Pulmonary artery endothelial cell (primary cell): Measurements from ENCODE around the gene LAMC2. TPM values are rescaled to one million over a fixed set of nuclear protein-coding genes. Genes with fewer than 3 reads are reported as not detected.
"Not testable (repeated sequence)": the region's sequence is repeated elsewhere in the genome, so short reads cannot be mapped to it uniquely, and the experiment has no call there.

Experiments
- DNase-seq: peaks from one replicate; pipeline ENCODE4 v3.0.0-alpha.2; 2011; ENCODE audit warnings: low read depth, low spot score
- total RNA-seq: library from RNA; depleted of rRNA; stranded (reverse); fragments of >200 nt; gene quantifications from 2 replicates; pipeline ENCODE4 v1.2.3, GENCODE V29; 2014

LAMC2 gene
- total RNA-seq, 1 donor from 2014 or later, result 24.1 TPM

DNA sequence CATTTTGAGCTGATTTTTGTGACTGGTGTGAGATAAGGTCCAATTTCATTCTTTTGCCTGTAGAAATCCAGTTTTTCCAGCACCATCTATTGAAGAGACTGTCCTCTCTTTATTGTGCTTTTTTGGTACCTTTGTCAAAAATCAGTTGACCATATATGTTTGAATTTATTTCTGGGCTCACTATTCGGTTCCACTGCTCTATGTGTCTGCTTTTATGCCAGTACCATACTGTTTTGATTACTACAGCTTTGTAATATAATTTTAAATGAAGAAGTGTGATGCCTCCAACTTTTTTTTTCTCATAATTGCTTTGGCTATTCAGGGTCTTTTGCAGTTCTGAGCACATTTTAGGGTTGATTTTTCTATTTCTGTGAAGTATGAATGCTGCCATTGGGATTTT is 69.0 kb downstream of the LAMC2 start:
- DNase-seq, result no peak

DNA sequence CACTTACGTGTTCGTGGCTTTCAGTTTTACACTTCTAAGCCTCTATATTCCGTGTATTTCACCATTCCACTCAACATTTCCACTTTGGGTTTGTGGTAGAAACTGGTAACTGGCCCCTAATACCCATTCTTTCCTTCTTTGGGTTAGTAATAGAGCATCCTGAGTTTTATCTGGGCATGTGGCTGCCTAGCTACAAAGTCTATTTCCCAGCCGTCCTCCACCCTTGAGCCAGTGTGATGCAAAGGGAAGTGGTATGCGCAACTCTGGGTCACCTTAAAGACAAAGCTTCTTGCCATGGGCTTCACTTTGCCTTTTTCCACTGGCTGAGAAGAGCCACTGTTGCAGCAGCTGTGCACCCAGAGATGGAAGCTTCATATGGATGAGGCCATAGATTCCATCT is 73.9 kb downstream of the LAMC2 start:
- no peak for DNase-seq

DNA sequence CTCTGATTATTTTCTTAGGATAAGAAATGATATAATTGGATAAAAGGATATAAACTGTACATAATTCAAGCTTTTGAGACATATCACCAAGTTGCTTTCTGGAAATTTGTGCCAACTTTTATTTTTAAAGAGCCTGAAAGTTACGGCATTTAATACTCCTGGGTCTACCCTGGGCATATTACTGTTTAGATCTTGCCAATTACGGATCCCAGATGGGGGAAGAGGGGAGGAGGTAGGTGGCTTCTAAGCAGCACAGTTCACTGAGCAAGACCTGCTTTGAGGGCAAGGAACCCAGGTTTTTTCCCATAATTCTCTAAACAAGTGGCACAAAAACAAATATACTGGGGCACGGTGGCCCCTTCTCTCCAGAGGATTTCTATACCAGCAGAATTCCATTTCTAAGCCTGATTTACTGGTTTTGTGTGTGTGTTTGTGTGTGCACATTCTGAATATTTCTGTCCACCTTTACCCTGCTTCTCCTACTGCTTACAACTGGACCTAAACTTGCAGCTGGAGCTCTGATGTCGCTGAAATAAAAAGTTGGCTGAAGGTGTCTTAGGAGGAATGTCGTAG is 76.7 kb downstream of the LAMC2 start:
- DNase-seq, result no peak

DNA sequence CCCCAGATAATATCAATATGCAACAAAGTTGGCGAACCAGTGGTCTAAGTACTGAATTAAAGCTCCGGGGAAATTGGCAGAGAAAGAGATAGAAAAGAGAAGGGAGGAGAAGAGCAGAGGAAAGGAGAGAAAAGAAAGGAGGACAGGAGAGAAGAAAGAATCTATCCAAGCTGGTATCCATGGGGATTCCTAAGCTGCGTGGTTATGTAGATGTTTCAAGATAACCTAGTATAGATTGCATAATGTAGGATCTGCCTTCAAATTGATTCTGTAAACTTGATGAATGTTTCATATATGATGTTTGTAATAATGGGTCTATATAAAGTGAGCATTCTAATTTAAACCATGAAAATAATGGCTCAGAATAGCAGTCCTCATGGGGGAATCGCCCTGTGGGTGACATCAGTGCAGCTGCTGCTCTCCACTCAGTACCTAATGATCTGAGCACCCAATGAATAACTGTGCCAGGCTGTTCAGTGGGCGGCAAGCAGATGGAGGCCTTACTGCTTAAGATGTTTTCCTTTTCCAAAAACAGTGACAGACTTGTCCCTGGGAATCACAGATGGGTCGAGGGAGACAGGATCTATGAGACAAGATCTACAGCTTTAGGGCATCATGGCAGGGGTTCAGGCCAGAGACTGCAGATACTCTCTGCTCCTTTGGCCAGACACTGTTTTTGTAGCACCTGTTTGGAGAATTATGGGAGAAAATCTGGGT is 78.0 kb downstream of the LAMC2 start:
- DNase-seq, result no peak

DNA sequence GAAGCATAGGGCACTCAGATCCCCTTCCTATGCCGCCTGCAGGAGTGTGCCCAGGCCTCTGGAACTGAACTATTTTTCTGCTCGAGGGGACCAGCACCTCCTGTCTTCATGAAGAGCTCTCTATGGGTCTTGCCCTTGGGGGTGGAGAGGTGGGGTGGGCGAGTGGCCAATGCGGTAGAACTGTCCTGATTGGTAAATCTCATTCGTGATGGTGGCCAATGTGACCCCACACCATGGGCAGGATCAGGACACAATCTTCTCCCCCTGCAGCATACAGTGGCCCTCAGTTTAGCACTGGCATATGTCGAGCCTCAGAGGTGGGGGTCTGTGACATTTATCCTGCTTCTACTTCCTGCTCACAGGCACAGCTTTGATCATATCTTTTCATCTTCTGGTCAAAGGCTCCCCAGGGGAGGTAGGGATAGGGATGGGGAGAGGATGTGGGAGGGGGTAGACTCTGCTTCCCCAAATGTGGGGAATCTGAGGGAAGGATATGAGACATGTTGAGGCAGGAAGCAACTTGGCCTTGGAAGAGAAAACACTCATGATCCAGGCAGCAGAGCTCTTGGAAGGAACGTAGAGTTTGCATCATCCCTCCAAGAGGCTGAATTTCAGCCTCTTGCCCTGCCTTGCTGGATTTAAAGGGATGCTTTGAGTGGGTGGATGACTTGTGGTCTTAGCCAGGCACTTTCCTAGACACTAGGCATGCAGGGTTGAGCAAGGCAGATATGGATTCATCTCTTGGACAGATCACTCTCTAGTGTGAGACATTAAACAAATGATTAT is 81.8 kb downstream of the LAMC2 start:
- no peak for DNase-seq

DNA sequence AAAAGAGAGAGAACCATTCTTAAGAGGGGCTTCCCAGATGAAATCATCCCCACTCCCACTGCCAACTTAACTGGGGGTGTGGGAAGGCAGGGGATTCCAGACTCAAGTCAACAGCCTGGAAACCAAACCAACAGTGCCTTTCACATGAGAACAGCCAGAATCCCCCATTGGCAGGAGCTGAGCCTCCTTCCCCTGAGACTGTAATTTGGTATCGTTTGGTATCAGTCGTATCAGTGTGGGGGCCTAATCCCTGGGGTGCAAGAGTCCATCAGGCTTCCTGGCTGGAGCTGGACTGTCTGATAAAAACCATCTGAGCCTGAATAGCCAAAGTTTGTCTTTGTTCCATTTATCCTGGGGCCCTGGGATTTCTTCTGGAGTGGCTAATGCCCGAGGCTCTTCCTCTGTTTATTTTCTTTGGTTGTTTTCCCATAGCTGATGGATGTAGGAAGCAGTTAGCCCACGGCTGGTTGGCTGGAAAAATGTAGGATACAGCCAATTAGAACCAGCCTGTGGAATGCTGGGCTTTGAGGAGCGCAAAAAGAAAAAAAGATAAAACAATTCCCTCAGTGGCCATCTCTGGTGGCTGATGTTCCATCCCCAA is 84.6 kb downstream of the LAMC2 start:
- peak; percentile 83 for DNase-seq

DNA sequence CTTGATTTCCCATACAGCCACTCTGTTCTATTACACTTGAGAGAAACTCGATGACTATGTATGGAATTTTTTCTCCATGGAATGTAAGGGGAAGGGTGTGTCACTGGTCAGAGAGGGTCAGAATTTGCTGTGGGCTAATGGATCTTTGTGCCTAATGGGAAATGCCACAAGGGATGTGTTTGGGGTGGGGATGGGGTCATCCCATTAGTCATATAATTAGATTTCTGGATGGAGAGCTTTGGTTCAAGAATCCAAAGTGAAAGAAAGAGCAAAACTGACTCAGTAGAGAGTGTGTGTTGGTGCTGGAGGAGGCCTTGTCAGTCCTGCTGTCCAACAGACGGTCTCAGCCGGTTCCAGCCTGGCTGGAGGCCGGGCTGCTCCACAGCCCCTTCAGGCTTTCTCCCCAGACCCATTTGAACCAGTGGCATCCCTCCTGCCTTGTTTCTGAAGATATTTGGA is 86.4 kb downstream of the LAMC2 start:
- DNase-seq, result no peak

DNA sequence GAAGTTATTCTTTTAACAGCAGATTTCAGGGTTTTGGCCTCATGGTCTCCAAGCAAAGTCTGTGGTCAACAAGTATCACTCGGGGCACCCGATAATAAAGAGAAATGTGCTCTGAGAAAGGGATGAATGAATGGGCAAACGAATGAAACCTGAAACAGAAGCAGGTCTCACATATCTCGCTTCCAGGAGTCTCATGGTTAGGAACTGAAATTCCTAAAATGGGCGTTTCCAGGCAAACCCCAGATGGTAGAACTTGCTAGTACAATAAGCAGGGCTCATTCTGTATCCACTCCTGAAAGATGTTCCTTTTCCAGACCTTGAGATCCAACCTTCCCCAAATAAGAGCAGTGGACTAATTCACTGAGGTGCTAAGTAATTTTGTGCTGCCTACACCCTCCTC is 87.2 kb downstream of the LAMC2 start:
- no peak for DNase-seq

DNA sequence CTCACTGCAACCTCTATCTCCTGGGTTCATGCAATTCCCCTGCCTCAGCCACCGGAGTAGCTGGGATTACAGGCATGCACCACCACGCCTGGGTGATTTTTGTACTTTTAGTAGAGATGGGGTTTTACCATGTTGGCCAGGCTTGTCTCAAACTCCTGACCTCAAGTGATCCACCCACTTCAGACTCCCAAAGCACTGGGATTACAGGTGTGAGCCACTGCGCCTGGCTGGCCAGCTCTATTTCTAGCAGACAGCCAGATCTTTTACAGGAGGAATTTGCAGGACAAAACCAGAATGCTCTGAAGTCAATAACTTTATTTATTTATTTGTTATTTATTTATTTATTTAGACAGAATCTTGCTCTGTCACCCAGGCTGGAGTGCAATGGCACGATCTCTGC is 87.9 kb downstream of the LAMC2 start:
- DNase-seq, result not testable (repeated sequence)

DNA sequence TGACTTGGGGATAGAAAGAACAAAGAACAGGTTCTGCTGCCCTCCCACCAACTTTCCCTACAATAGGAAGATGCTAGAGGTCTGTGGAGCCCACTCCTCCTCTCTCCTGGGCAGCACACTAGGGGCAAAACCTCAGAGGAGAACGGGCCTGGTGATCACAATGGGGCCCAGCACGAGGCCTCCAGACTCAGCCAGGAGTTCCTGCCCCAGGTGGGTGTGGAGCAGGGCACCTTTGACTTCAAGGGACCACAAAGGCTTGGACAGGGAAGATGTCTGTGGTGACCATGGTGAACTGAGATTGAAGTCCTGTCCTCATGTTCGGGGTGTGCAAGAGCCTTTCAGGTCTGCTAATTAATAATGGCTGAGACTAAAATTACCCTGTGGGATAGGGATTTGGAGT is 88.8 kb downstream of the LAMC2 start:
- no peak for DNase-seq

DNA sequence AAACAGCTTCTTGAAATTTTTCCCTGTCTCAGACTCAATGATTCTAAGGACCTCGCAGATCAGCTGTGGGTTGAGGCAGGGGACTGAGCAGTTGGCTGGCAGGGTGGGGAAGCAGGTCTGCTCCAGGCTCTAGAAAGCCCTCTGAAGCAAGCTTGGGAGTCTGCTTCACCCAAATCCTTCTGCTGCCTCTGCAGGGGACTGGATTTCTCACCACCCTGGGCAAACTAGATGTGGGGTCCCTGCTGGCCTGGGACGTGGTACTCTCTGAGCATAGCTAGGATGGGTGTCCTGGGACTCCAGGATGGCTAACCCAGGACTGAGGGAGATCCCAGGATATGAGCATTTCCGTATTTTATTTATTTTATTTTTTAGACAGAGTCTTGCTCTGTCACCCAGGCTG is 89.3 kb downstream of the LAMC2 start:
- no peak for DNase-seq

DNA sequence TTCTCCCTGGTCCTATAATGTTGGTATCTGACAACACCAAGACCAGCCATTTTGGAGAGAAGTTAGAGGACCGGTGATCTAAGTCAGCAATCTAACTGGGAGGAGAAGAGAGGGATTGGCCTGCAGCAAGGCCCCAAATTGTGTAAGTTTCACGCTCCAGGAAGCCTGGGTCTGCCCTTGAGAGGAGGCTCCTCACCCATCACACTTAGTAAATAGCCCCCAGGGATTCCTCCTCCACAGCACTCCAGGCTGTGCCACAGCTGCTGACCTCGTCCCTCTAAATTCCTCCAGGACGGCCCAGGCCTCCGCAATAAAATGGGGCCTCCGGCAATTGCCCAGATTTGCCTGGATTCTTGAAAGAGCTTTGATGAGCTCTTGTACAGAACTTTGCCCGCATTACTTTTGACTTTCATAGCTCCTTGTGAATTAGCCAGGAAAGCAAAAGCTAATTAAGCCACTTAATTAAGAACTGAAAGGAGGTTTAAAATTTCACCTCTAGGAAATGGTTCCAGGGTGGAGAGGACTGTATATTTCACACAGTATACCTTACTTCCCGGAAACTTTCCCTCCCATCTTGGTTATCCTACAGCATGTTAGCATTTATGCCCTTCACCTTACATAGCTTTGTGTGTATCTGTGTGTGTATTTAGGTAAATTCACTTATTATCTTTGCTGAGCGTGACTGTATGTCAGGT is 90.5 kb downstream of the LAMC2 start:
- DNase-seq, result no peak

DNA sequence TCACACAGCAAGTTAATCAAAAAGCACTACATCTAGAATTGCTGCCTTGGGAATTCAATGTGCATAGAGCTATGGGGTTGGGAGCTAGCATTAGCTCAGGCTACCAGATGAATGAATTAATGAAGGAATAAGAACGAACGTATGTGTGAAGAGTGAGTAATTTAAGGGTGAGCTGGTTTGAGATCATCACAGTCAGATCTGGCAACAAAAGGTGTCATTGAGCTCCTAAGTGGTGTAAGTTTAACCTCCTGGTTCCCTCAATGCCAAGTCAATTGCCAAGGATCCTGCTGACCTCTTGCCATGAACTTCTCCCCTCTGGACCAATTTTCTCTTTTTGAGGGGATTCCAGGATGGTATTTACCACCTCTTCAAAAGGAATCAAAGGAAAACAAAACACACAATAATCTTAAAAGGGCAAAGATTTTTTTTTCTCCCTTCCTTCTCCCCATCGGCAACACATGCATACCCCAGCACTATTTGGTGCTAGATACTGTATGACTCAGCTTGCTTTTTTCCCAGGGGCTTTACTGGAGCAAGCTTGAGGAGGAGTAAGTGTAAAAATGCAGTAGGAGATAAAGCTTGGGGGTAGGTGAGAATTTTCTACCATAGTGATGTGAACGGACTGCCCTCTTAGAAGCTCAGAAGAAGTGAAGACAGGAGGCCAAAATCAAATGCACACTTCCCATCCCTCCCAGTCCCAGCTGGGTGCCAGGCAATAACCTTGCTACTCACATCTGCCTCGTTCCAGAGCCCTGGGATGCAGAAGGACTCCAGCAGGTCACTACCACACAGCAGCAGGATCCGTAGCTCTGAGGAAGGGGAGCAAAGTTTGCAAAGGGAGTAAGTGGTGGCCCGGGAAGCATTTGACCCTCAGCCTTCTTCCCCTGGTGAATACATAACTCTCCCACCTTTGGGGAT is 92.0 kb downstream of the LAMC2 start:
- DNase-seq, result no peak

DNA sequence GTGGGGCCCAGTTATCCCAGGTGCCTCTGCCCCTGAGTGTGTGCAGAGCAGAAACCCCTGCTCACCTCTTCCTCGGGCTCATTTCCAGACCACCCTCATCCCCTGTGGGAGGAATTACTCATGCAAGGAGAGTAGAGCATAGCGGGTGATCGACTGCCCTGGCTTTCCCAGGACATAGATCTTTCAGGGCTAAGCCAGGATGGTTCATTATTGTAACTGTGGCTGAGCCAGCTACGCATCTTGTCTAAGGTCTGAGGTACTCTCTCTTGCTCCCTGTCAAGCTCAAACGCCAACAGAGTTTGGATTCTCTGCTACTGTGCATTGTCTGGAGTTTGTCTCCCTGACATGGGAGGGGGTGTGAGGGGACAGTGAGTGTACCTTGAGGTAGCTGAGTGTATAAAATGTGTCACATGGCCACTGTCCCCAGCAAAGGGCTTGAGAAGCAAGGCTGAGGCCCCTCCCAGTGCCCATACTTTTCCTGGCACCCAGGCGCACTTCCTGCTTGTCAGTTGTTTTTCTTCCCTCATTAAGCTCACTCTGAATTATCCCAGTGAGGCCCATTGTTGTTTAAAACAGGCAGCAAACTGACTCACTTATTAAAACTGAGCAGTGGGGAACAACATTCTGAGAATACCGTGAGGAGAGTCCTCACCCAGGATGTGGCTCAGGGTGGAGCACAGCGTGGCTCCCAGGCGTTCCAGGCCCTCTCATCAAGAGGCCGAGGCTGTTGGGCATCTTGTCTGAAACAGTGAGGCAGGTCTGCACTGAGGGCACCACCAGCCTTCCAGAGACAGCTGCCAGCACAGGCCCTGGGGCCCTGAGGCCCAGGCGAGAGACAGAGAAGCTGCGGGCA is 92.9 kb downstream of the LAMC2 start:
- no peak for DNase-seq

DNA sequence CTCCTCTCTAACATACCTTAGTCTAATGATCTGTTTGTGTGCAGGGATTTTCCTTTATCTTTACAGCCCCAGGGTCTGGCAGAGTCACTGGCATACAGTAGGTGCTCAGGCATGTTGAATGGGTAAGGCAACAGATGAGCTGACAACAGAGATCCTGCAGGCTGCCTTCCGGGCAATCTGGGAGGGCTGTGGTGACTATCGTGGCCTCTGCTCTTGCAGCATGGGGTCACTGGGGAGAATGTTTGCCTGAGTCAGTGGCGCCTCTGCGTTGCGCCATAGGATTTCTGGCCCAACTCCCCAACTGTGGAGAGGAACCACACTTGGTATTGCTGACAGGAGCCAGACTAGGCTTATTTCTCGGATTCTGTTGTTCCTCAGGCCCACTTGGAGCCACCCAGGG is 93.8 kb downstream of the LAMC2 start:
- DNase-seq, result no peak

DNA sequence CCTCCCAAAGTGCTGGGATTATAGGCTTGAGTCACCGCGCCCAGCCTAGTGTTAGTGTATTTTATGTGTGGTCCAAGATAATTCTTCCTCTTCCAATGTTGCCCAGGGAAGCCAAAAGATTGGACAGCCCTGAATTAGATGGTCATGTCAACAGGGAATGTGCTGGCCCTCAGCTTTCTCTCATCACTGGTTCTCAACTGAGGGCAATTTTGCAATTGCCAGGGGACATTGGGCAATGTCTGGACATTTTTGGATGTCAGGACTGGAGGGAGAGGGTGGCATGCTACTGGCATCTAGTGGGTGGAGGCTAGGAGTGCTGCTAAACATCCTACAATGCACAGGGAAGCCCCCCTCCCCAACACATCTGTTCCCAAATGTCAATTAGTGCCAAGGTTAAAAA is 95.0 kb downstream of the LAMC2 start:
- DNase-seq, result no peak

DNA sequence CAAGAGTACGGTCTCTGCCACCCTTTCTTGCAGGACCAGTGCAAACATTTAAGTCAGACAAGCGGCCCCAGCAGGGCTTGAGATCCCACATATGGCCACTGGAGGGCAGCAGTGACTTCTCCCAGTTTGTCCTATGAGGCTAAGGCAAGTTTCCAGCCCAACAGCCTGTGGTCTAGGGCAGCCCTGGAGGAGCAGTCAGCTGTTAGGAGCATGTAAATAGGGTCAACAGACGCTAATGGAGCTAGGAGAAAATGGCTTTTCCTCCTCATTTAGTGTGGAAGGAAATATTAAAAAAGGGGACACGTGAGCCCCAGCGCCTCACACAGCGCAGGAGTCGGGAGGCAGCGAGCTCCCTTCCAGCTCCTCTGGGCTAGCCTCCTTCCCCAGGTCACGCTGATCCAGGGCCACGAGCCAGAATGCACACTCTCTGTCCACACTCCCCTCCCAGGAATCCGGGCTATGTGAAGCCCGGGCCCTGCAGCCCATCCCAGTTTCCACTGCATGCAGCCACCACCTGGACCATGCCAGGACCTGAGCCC is 95.6 kb downstream of the LAMC2 start:
- peak; percentile 63 for DNase-seq

DNA sequence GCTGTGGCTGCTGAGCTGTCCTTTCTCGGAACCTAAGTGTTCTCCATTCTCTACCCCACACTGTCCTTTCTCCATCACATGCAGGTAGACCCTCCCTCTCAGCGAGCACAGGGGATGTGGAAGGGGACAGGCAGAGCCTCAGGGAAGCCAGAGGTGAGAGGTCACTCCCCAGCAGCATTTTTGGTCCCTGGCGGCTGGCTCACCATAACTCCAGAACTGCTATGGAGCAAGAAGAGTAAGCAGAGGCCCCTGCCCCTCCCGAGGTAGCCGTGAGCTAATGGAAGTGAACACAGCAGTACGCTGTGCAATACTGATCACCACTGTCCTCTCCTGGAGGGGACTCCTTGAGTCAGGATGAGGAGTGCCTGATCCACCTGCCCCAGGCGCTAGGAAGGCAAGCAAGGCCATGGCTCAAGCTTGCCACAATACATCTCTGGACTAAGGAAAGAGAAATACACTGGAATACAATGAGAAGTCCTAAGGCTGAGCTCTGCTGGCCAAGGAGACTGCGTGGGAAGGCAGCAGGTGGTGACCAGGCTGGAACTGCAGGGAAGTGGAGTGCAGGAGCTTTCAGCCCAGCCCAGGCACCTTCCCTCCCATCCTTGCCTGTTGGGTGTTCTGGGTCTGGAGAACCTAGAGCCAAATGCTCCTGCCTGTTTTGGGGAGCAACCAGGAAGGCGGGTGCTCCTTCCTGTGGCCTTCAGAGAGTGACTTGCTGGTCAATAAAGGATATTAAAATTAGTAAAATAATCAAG is 96.2 kb downstream of the LAMC2 start:
- DNase-seq, result no peak

DNA sequence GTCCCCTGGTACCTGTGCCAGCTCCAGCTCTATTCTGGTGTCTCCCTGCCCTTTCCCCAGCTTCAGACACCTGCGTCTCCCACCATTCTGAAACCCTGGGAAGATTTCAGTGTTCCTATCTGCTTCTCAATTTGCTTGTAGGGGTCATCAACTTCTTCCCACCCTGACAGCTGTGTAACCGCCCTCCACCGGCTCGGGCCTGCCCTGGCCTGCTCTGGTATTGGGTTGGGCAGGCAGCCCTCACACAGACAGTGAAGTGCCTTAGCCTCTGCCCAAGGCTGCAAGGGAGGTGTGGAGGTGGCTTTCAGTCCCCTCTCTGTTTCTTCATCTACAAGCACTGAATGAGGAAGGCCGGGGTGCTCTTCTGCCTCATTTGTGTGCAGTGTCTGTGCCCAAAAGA is 97.2 kb downstream of the LAMC2 start:
- no peak for DNase-seq
